ENCODE data around the gene THTPA.
"Not testable (repeated sequence)": the region's sequence is repeated elsewhere in the genome, so short reads cannot be mapped to it uniquely, and the experiment has no call there.

The THTPA gene

GRCh38 chr14:23533652-23534435 lies 22.2 kb upstream of the THTPA start:
- DNase-seq (ENCODE audit: low read depth in 3 of 3) = no peak

DNA sequence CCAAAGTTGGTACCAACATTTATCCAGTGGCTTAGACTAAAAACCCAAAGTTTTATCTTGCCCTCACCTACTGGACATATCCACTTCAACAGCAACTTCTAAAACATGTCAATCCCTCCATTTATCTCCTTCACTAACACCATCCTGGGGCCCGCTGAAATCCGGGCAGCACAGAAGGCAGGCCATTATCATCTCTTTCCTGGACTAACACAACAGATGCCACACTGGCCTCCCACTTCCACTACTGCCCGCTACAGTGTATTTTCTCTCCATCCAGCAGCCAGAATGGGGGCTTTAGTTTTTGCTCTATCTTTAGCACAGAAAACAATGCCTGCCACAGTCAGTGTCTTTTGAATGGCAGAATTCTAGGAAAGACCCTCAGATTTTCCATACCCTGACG lies 20.1 kb upstream of the THTPA start:
- DNase-seq (ENCODE audit: low read depth in 3 of 3) = no peak

DNA sequence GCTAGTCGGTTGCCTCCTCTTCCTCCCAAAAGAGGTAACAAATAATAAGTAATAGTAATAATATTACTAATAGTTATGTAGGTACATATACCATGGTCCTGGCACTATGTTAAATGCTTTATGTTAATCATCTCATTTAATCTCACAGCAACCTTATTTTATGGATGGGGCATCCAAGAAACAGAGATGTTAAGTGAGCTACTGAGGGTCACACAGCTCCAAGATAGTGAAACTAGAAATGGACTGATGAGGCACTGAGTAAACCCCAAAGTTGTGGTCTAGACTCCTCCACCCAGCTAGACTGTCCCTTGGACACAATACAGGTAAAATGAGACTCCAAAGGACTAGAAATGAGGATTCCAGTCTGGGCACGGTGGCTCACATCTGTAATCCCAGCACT lies 19.6 kb upstream of the THTPA start:
- DNase-seq (ENCODE audit: low read depth in 3 of 3) = no peak

- DNase-seq (ENCODE audit: low read depth in 3 of 3) = not testable (repeated sequence)
Measured at GRCh38 chr14:23536906-23537305, 19.2 kb upstream of the THTPA start.

- no peak for DNase-seq (ENCODE audit: low read depth in 3 of 3)
Measured at GRCh38 chr14:23537351-23538049, 18.6 kb upstream of the THTPA start.

DNA sequence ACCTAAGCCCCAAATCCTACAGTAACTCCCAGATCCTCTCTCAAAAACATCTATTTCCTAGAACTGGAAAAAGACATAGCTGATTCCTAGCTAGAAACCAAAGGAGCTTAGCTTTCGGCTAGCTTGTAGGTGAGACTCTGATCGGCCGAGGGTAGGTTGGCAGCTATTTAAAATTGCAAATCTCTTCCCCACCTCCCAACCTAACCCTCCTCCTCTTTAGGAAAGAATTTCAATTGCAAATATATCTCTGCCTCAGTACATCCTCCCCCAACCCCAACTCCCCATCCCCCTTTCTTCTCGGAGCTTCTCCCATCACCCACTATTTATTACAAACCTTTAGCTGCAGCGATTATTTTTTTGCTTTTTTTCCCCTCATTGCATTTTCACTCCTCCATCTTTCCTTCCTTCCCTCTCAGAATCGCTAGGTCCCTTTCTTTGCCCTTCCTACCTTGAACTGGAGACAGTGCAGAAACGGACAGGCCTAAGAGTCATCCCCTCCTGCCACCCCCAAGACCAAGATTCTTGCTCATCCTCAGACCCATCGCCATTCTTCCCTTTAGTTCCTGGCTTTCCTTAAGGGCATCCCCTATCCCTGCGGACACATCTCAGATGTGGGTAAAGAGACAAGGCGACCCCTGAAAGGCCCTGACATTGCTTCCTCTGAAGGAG lies 17.9 kb upstream of the THTPA start:
- DNase-seq (ENCODE audit: low read depth in 3 of 3) = no peak

GRCh38 chr14:23538785-23539184 lies 17.3 kb upstream of the THTPA start:
- no peak for DNase-seq (ENCODE audit: low read depth in 3 of 3)

DNA sequence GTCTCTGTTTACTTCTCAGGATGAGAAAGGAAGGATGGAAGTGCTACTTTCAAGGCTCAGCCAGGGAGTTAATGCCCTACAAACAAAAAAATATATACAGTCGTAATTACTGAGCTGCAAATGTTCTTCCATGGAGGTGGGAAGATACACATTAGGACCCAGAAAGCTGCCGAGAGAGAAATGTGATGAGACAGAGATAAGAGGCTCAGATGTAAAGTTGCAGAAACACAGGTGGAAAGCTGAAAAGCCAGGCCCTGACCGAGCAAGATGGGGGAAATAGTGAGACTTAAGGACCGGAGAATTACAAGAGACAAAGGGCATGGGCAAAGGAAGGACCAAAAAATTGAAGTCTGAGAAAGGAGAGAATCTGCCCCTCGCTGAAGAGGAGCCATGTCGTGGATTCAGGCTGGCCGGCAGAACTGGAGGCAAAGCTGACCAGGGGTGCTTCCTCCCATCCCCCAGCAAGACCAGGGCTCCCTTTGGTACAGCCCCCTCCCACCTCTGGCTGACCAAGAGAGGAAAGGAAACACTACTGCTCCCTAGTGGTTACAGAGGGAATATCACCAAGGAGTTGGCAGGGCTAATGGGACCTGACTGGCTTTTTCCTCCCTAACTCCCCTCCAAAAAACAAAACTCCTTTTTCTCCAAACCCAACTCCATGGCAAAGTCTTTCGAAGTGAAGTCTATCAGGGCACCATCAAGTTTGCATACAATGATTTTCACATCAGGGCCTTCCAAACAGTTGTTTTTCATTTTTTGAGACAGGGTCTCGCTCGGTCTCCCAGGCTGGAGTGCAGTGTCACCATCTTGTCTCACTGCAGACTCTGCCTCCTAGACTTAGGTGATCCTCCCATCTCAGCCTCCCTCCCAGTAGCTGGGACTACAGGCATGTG lies 16.6 kb upstream of the THTPA start:
- DNase-seq (ENCODE audit: low read depth in 3 of 3) = no peak

DNA sequence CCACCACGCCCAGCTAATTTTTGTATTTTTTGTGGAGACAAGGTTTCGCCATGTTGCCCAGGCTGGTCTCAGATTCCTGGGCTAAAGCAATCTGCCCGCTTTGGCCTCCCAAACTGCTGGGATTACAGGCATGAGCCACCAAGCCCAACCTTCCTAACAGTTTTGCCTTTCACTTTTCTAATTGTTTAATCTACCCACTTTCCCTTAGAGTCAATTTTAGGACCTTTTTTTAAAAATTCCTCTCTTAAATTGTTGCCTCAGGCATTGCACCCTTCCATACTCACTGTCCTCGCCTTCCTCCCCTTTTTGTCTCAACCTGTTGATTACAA lies 16.0 kb upstream of the THTPA start:
- no peak for DNase-seq (ENCODE audit: low read depth in 3 of 3)

- no peak for DNase-seq (ENCODE audit: low read depth in 3 of 3)
Measured at GRCh38 chr14:23542261-23542660, 13.8 kb upstream of the THTPA start.

GRCh38 chr14:23543403-23543802 lies 12.7 kb upstream of the THTPA start:
- no peak for DNase-seq (ENCODE audit: low read depth in 3 of 3)

DNA sequence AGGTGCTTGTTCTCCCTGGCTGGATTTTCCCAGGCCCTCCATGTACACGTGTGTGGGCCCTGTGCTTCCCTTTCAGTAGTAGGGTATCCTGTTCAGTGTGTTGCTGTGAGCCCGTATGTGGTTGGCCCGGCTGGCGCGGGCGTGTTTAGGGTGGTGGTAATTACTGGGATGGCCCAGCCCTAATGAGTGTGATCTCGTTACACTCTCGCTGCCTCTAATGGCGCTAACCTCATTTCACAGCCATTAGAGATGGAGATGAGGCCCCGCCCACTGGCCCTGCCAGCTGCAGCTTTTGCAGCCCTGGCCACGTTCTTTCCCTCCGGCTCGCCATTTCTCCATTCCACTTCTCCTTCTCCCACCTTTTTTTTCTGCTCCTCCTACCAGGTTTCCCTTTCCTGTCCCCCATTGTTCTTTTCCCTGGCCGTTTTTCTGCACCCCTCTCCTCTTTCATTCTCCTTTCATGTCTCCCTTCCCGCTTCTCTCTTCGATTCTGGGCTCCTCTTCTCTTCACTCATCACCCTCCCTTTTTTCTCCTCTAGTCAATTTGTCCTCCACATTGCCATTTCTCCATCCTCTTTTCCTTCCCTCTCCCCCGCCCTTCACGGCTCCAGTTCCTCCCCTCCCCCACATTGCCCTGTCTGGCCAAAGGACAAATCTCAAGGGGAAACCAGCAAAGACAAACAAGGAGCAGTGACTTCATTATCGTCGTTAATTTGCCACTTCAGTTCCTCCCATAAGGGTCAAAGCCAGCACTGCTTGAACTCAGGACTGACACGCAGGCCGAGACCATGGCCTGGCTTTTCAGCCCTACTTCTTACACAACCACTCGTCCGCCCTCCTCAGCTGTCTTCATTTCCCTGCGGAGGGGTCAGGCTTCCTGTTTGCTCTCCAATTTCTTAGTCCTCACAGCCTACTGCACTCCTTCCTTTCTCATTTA lies 11.3 kb upstream of the THTPA start:
- no peak for DNase-seq (ENCODE audit: low read depth in 3 of 3)

GRCh38 chr14:23545740-23546365 lies 10.2 kb upstream of the THTPA start:
- DNase-seq (ENCODE audit: low read depth in 3 of 3) = no peak

GRCh38 chr14:23546450-23547035 lies 9.5 kb upstream of the THTPA start:
- no peak for DNase-seq (ENCODE audit: low read depth in 3 of 3)

GRCh38 chr14:23547924-23548323 lies 8.1 kb upstream of the THTPA start:
- DNase-seq (ENCODE audit: low read depth in 3 of 3) = no peak

DNA sequence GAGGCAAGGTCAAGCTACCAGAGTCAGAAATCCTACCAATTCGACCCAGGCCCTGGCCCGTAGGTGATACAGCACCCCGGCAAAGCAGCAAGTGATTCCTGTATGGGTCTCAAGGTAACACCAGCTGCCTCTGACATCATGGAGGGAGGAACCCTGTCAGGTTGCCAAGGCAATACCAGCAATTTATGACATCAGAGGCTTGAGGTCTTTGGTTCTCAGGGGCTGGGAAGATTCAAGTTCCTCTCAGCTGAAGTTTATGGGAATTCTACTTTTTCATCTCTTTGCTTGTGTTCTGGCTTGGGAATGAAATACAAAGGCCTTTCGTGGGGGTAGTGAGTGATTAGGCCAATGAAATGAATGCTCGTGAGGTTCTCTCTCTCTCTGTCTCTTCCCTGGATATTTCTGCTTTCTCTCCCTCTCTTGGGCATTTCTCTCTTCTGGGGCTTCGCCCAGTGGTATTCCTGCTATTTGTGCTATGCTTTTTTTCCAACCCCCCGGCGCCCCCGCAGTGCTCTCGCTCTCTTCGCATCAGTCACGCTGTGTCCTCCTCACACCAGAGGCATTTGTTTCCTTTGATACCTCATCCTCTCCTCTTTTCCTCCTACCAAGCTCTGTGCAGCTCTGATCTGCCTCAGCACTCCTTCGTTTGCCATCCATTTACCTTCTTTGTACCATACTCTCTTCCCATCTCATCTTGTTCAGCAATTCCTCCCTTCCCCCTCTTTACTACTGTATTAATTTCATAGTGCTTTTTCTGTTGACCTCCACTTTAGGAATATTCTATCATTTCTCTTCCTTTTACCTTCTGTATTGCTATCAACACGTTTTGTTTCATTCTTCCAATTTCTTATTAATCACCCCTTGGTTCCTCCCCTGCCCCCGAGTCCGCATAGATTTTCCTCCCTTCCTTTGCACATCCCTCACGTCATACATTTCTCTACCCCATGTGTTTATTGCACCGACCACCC lies 7.4 kb upstream of the THTPA start:
- DNase-seq (ENCODE audit: low read depth in 3 of 3) = no peak

GRCh38 chr14:23550131-23550811 lies 5.8 kb upstream of the THTPA start:
- no peak for DNase-seq (ENCODE audit: low read depth in 3 of 3)

DNA sequence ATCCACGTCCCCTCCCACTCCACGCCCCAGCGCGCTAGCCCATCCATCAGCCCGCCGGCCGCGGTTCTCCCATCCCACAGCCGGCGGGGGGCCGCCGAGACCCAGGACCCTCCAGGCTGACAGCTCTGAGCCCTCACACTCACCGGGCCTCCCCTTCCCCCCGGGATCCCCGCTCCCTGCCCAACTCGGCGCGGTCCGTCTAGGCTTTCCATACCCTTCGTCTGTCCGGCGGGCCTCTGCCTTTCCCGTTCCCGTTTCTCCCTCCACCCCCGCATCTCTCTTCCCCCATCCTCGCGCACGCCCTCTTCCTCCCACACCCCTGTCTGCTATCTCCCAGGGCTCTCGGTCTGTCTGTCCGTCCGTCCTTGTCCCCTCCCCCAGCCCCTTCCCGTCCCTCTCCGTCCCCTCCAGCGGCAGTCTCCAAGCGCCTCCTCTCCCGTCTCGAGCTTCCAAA lies 5.2 kb upstream of the THTPA start:
- DNase-seq (ENCODE audit: low read depth in 3 of 3) = no peak

All from stimulated activated CD4-positive, alpha-beta T cell treated with anti-CD3 and anti-CD28 coated beads, TNF-alpha, amount 100 ng/mL, for 4 hours (primary cell).